ENCODE measurements around the gene ZFYVE19. TPM values are rescaled to one million over a fixed set of nuclear protein-coding genes. Genes with fewer than 3 reads are reported as not detected.
A peak's percentile ranks its signal among the peaks of the same experiment; 100 is the strongest.

Gene ZFYVE19
- total RNA-seq, 2 experiments from 2014 or later, result 22.8 to 29.3 TPM

DNA sequence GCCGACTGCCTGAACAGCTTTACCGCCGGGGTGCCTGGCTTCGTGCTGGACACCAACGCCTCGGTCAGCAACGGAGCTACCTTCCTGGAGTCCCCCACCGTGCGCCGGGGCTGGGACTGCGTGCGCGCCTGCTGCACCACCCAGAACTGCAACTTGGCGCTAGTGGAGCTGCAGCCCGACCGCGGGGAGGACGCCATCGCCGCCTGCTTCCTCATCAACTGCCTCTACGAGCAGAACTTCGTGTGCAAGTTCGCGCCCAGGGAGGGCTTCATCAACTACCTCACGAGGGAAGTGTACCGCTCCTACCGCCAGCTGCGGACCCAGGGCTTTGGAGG lies 37.8 kb downstream of the ZFYVE19 start:
- no peaks in the 10 kb centered on the region for H4K20me1 ChIP-seq (ENCODE audit: insufficient read depth, low read length)
- no peaks in the 10 kb centered on the region for H3K9me2 ChIP-seq (ENCODE audit: insufficient read depth, low read length)
- peak overlapping the region; percentile 27 for H3K4me3 ChIP-seq (ENCODE audit: low read depth, low read length, poor library complexity, severe bottlenecking)
- no peaks in the 10 kb centered on the region for H3K9me3 ChIP-seq (ENCODE audit: low read length)
- no peak overlapping the region for H3K27ac ChIP-seq (ENCODE audit: low read depth, low read length, poor library complexity, severe bottlenecking)
- no peaks in the 10 kb centered on the region for H3K79me2 ChIP-seq (ENCODE audit: insufficient read depth, low read depth, low read length)
- no peak for DNase-seq (ENCODE audit: low spot score)
- ChIA-PET POLR2A (interaction anchor here (0.6 kb wide), 1 partner anchor 29 kb away, joined by 5 read pairs; no protein-coding TSS in a partner anchor), CTCF (ENCODE audit: unreplicated experiment) (interaction anchor here (3.5 kb wide), 1 partner anchor 13 kb away, joined by 19 read pairs; no protein-coding TSS in a partner anchor)
- intact Hi-C loops (cut with micrococcal nuclease; ENCODE audit: unreplicated experiment), result no loop called here
- peak overlapping the region; percentile 67 for H3K4me2 ChIP-seq (ENCODE audit: low read length)
- TF ChIP-seq, protein P1, sequence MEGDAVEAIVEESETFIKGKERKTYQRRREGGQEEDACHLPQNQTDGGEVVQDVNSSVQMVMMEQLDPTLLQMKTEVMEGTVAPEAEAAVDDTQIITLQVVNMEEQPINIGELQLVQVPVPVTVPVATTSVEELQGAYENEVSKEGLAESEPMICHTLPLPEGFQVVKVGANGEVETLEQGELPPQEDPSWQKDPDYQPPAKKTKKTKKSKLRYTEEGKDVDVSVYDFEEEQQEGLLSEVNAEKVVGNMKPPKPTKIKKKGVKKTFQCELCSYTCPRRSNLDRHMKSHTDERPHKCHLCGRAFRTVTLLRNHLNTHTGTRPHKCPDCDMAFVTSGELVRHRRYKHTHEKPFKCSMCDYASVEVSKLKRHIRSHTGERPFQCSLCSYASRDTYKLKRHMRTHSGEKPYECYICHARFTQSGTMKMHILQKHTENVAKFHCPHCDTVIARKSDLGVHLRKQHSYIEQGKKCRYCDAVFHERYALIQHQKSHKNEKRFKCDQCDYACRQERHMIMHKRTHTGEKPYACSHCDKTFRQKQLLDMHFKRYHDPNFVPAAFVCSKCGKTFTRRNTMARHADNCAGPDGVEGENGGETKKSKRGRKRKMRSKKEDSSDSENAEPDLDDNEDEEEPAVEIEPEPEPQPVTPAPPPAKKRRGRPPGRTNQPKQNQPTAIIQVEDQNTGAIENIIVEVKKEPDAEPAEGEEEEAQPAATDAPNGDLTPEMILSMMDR (conservative IDR thresholded peaks at IDR 0.05; ENCODE audit: low read length), result no peak
- TF ChIP-seq EZH2phosphoT487 (IDR thresholded peaks at IDR 0.05; ENCODE audit: borderline replicate concordance, low read depth, low read length), result no peak
- peaks cover 25% of the 10 kb centered on the region for H3K4me1 ChIP-seq (ENCODE audit: insufficient read depth, low read length, poor library complexity, severe bottlenecking)
- no TSS peak for BruUV-seq (replicated peaks)
- peak overlapping the region; percentile 22; the same call in 1 of the 2 replicates for H2AFZ ChIP-seq (ENCODE audit: low read length)
- H3K36me3 ChIP-seq (ENCODE audit: insufficient read depth, low read length), result no peaks in the 10 kb centered on the region

DNA sequence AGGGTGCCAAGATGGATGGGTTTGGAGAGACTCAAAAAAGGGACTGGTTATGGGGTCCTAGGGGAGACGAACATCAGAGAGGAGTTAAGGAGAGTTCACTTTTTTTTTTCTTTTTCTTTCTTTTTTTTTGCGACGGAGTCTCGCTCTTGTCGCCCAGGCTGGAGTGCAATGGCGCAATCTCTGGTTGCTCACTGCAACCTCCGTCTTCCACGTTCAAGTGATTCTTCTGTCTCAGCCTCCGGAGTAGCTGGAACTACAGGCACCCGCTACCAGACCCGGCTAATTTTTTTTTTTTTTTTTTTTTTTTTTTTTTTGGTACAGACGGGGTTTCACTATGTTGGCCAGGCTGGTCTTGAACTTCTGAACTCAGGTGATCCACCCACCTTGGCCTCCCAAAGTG lies 38.1 kb downstream of the ZFYVE19 start:
- POLR2A ChIA-PET, result interaction anchor here (0.6 kb wide), 1 partner anchor 29 kb away, joined by 5 read pairs; no protein-coding TSS in a partner anchor
- intact Hi-C loops (cut with micrococcal nuclease; ENCODE audit: unreplicated experiment), result no loop called here
- CTCF ChIA-PET (ENCODE audit: unreplicated experiment), result interaction anchor here (3.5 kb wide), 1 partner anchor 13 kb away, joined by 19 read pairs; no protein-coding TSS in a partner anchor

More for the DNA sequence above, 38.1 kb downstream of the ZFYVE19 start:
- Histone ChIP-seq H3K9me2 (ENCODE audit: insufficient read depth, low read length) (no peaks in the 10 kb centered on the region), H3K4me3 (ENCODE audit: low read depth, low read length, poor library complexity, severe bottlenecking) (no peak overlapping the region), H2AFZ (ENCODE audit: low read length) (no peak overlapping the region), H3K4me2 (ENCODE audit: low read length) (peak overlapping the region; percentile 67; the same call in 1 of the 2 replicates), H3K36me3 (ENCODE audit: insufficient read depth, low read length) (no peaks in the 10 kb centered on the region), H4K20me1 (ENCODE audit: insufficient read depth, low read length) (no peaks in the 10 kb centered on the region), H3K79me2 (ENCODE audit: insufficient read depth, low read depth, low read length) (no peaks in the 10 kb centered on the region), H3K4me1 (ENCODE audit: insufficient read depth, low read length, poor library complexity, severe bottlenecking) (peaks cover 25% of the 10 kb centered on the region), H3K9me3 (ENCODE audit: low read length) (no peaks in the 10 kb centered on the region), H3K27ac (ENCODE audit: low read depth, low read length, poor library complexity, severe bottlenecking) (no peak overlapping the region)
- TF ChIP-seq EZH2phosphoT487 (IDR thresholded peaks at IDR 0.05; ENCODE audit: borderline replicate concordance, low read depth, low read length), result no peak
- TF ChIP-seq, protein P1 (conservative IDR thresholded peaks at IDR 0.05; ENCODE audit: low read length), result no peak
- BruUV-seq (replicated peaks), result no TSS peak
- DNase-seq (ENCODE audit: low spot score), result no peak

Measured in OCI-LY7 (cell line).